ENCODE data around the gene SGSM1.

Gene SGSM1

GRCh38 chr22:24954114-24954463 is 148.1 kb downstream of the SGSM1 start:
- no peak overlapping the region for H3K27ac ChIP-seq (ENCODE audit: low read length)

DNA sequence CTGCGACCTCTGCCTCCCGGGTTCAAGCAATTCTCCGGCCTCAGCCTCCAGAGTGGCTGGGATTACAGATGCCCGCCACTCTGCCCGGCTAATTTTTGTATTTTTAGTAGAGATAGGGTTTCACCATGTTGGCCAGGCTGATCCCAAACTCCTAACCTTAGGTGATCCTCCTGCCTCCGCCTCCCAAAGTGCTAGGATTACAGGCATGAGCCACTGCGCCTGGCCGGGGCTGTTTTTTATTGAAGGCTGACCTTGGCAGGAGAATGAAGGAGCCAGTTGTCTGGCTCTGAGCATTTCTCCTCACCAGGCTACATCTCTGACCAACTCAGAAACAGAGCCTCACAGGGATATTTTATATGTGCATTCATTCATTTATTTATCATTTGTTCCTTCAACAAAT is 148.8 kb downstream of the SGSM1 start:
- Histone ChIP-seq H3K9ac (ENCODE audit: low read depth, low read length) (no peak overlapping the region), H3K79me2 (ENCODE audit: insufficient read depth, low read length) (no peaks in the 10 kb centered on the region), H3K36me3 (ENCODE audit: insufficient read depth, low read length) (no peaks in the 10 kb centered on the region), H4K20me1 (ENCODE audit: insufficient read depth, low read length) (no peaks in the 10 kb centered on the region), H3K27ac (ENCODE audit: low read length) (no peak overlapping the region), H3K9me3 (ENCODE audit: insufficient read depth, low read length, severe bottlenecking) (no peaks in the 10 kb centered on the region), H3K4me2 (ENCODE audit: insufficient read depth, low read length) (no peak overlapping the region), H3K4me3 (ENCODE audit: low read depth in 1 of 2, low read length in 2 of 2) (no peak overlapping the region), H3K27me3 (ENCODE audit: insufficient read depth, low read length, poor library complexity) (no peaks in the 10 kb centered on the region), H2AFZ (ENCODE audit: low read depth, low read length) (no peak overlapping the region), H3K4me1 (ENCODE audit: insufficient read depth, low read length) (no peaks in the 10 kb centered on the region)
- ATAC-seq (ENCODE audit: insufficient read depth, low read depth) (no peak), DNase-seq (no peak)
- TF ChIP-seq, protein P1, sequence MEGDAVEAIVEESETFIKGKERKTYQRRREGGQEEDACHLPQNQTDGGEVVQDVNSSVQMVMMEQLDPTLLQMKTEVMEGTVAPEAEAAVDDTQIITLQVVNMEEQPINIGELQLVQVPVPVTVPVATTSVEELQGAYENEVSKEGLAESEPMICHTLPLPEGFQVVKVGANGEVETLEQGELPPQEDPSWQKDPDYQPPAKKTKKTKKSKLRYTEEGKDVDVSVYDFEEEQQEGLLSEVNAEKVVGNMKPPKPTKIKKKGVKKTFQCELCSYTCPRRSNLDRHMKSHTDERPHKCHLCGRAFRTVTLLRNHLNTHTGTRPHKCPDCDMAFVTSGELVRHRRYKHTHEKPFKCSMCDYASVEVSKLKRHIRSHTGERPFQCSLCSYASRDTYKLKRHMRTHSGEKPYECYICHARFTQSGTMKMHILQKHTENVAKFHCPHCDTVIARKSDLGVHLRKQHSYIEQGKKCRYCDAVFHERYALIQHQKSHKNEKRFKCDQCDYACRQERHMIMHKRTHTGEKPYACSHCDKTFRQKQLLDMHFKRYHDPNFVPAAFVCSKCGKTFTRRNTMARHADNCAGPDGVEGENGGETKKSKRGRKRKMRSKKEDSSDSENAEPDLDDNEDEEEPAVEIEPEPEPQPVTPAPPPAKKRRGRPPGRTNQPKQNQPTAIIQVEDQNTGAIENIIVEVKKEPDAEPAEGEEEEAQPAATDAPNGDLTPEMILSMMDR (IDR thresholded peaks at IDR 0.05; ENCODE audit: borderline replicate concordance, extremely low read depth, low read length, poor library complexity, severe bottlenecking) = no peak
- TF ChIP-seq EZH2 (IDR thresholded peaks at IDR 0.05; ENCODE audit: borderline replicate concordance, low read depth, low read length, severe bottlenecking) = no peak

More at GRCh38 chr22:24954114-24954463, 148.1 kb downstream of the SGSM1 start:
- ATAC-seq (ENCODE audit: insufficient read depth, low read depth) (no peak), DNase-seq (no peak)
- Histone ChIP-seq H3K79me2 (ENCODE audit: insufficient read depth, low read length) (no peaks in the 10 kb centered on the region), H3K9me3 (ENCODE audit: insufficient read depth, low read length, severe bottlenecking) (no peaks in the 10 kb centered on the region), H3K4me1 (ENCODE audit: insufficient read depth, low read length) (no peaks in the 10 kb centered on the region), H3K4me2 (ENCODE audit: insufficient read depth, low read length) (no peak overlapping the region), H3K36me3 (ENCODE audit: insufficient read depth, low read length) (no peaks in the 10 kb centered on the region), H4K20me1 (ENCODE audit: insufficient read depth, low read length) (no peaks in the 10 kb centered on the region), H3K27me3 (ENCODE audit: insufficient read depth, low read length, poor library complexity) (no peaks in the 10 kb centered on the region), H2AFZ (ENCODE audit: low read depth, low read length) (no peak overlapping the region), H3K9ac (ENCODE audit: low read depth, low read length) (no peak overlapping the region), H3K4me3 (ENCODE audit: low read depth in 1 of 2, low read length in 2 of 2) (no peak overlapping the region)
- no peak for TF ChIP-seq EZH2 (IDR thresholded peaks at IDR 0.05; ENCODE audit: borderline replicate concordance, low read depth, low read length, severe bottlenecking)
- TF ChIP-seq, protein P1 (IDR thresholded peaks at IDR 0.05; ENCODE audit: borderline replicate concordance, extremely low read depth, low read length, poor library complexity, severe bottlenecking) = no peak

- Histone ChIP-seq H4K20me1 (ENCODE audit: insufficient read depth, low read length) (no peaks in the 10 kb centered on the region), H3K27ac (ENCODE audit: low read length) (no peak overlapping the region), H2AFZ (ENCODE audit: low read depth, low read length) (no peak overlapping the region), H3K36me3 (ENCODE audit: insufficient read depth, low read length) (no peaks in the 10 kb centered on the region), H3K9ac (ENCODE audit: low read depth, low read length) (no peak overlapping the region), H3K27me3 (ENCODE audit: insufficient read depth, low read length, poor library complexity) (no peaks in the 10 kb centered on the region), H3K4me3 (ENCODE audit: low read depth in 1 of 2, low read length in 2 of 2) (no peak overlapping the region), H3K9me3 (ENCODE audit: insufficient read depth, low read length, severe bottlenecking) (no peaks in the 10 kb centered on the region), H3K4me2 (ENCODE audit: insufficient read depth, low read length) (no peak overlapping the region), H3K79me2 (ENCODE audit: insufficient read depth, low read length) (no peaks in the 10 kb centered on the region), H3K4me1 (ENCODE audit: insufficient read depth, low read length) (no peaks in the 10 kb centered on the region)
- DNase-seq (no peak), ATAC-seq (ENCODE audit: insufficient read depth, low read depth) (no peak)
- TF ChIP-seq, protein P1 (IDR thresholded peaks at IDR 0.05; ENCODE audit: borderline replicate concordance, extremely low read depth, low read length, poor library complexity, severe bottlenecking) = no peak
- TF ChIP-seq EZH2 (IDR thresholded peaks at IDR 0.05; ENCODE audit: borderline replicate concordance, low read depth, low read length, severe bottlenecking) = no peak
Measured at GRCh38 chr22:24957043-24957442, 151.0 kb downstream of the SGSM1 start.

All from DND-41 (cell line).